ENCODE measurements around the gene ERG.

The ERG gene

DNA sequence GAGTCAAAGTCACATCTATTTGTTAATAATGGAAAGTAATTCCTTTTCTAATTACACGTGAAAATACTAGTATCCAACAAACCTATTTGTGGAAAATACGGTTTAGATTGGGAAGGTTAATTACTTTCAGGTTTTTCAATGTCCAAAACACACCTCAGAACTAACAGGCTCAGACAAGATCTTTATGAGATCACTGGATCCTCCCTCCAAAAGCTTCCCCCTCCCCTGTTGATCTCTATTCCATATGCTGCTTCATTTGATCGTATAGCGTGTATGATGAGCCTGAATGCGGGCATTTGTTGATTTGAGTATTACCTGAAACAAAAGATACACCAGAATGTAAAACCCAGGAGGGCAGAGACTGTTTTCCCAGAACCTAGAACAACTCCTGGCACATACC lies 26.5 kb downstream of the ERG start:
- H3K36me3 Mint-ChIP-seq, result no peaks in the 10 kb centered on the region
- peaks cover 44% of the 10 kb centered on the region for H3K27me3 Mint-ChIP-seq
- H3K27ac Mint-ChIP-seq, result no peak overlapping the region
- H3K4me1 Mint-ChIP-seq, result no peaks in the 10 kb centered on the region
- H3K9me3 Mint-ChIP-seq, result peaks cover 4% of the 10 kb centered on the region
- no peak overlapping the region for H3K4me3 Mint-ChIP-seq

GRCh38 chr21:38470755-38471154 lies 27.5 kb downstream of the ERG start:
- H3K36me3 Mint-ChIP-seq, result no peaks in the 10 kb centered on the region
- peaks cover 37% of the 10 kb centered on the region for H3K27me3 Mint-ChIP-seq
- no peak overlapping the region for H3K27ac Mint-ChIP-seq
- H3K4me3 Mint-ChIP-seq, result no peak overlapping the region
- H3K9me3 Mint-ChIP-seq, result peaks cover 4% of the 10 kb centered on the region
- H3K4me1 Mint-ChIP-seq, result no peaks in the 10 kb centered on the region

DNA sequence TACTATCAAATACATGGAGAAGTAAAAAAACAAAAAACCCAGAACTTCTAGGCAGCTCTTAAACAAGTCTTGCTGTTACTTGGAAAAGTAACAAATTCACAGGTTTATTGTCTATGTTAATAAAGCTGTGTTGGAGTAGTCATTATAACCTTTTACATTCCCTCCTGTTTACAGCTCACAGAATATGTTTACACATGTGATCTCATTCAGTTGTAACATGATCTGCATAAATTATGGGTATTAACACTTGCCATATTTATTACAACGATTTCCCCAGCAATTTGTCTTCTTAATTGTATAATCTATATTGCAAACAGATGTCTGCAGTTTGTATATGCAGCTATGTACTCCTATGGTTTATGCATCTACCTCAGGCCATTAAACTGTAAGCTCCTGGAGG lies 28.6 kb downstream of the ERG start:
- H3K4me1 Mint-ChIP-seq, result no peaks in the 10 kb centered on the region
- H3K36me3 Mint-ChIP-seq, result no peaks in the 10 kb centered on the region
- no peak overlapping the region for H3K27ac Mint-ChIP-seq
- peaks cover 4% of the 10 kb centered on the region for H3K9me3 Mint-ChIP-seq
- H3K27me3 Mint-ChIP-seq, result peaks cover 30% of the 10 kb centered on the region
- H3K4me3 Mint-ChIP-seq, result no peak overlapping the region

GRCh38 chr21:38468989-38469388 lies 29.3 kb downstream of the ERG start:
- Mint-ChIP-seq H3K27me3 (peaks cover 26% of the 10 kb centered on the region), H3K27ac (no peak overlapping the region), H3K36me3 (no peaks in the 10 kb centered on the region)

GRCh38 chr21:38467911-38468310 lies 30.4 kb downstream of the ERG start:
- H3K27me3 Mint-ChIP-seq, result peaks cover 18% of the 10 kb centered on the region
- no peaks in the 10 kb centered on the region for H3K36me3 Mint-ChIP-seq
- H3K9me3 Mint-ChIP-seq, result peaks cover 4% of the 10 kb centered on the region
- no peak overlapping the region for H3K27ac Mint-ChIP-seq
- H3K4me3 Mint-ChIP-seq, result no peak overlapping the region
- no peaks in the 10 kb centered on the region for H3K4me1 Mint-ChIP-seq

More at GRCh38 chr21:38468989-38469388, 29.3 kb downstream of the ERG start:
- Mint-ChIP-seq H3K4me3 (no peak overlapping the region), H3K4me1 (no peaks in the 10 kb centered on the region), H3K9me3 (peaks cover 4% of the 10 kb centered on the region)

DNA sequence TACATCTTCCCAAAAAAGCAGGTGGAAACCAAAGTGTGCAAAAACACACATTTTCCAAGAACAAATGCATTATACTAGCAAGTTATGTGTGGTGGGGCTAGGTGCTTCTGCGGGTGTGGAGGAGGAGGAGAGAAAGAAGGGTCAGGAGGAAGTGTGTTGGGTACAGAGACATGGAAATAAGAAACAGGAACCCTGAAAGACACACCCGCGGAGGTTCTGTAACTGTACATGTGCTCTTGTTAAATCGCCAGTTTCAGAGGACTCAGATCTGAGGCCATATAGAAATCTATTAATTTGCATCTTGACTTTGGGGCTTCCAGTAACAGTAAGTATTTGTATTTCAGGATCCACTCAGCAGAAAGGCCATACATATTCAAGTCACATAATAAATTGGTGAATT lies 30.9 kb downstream of the ERG start:
- H3K9me3 Mint-ChIP-seq, result peaks cover 4% of the 10 kb centered on the region
- no peak overlapping the region for H3K27ac Mint-ChIP-seq

DNA sequence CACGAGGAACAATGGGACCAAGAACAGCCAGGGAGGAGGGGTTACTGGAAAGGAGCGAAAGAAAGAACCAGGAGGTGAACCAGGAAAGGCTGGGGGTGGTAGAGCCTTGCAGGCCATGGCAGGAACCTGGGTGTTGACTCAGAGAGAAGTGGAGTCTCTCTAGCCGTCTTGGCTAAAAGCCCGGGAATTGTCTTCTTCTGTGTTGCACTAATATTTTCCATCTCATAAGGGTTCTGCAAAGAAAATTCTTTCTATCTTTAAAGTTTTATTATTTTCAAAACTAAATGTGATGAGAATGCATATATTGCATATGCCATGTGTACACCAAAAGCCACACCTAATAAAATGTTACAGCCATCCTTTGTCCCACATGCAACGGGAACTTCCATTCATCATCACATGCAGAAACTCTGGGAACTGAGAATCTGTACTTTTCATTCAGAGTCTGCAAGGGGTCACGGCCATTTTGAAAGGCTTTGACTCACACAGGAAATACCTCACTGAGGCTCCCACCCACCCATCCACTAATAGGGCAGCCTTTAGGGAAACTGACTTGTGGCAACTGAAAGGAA lies 38.0 kb downstream of the ERG start:
- Mint-ChIP-seq H3K9me3 (no peaks in the 10 kb centered on the region), H3K4me1 (no peaks in the 10 kb centered on the region), H3K27ac (no peak overlapping the region), H3K27me3 (peaks cover 6% of the 10 kb centered on the region), H3K36me3 (no peaks in the 10 kb centered on the region), H3K4me3 (no peak overlapping the region)

More for the DNA sequence above, 30.9 kb downstream of the ERG start:
- Mint-ChIP-seq H3K27me3 (peaks cover 15% of the 10 kb centered on the region), H3K4me1 (no peaks in the 10 kb centered on the region), H3K4me3 (no peak overlapping the region), H3K36me3 (no peaks in the 10 kb centered on the region)

DNA sequence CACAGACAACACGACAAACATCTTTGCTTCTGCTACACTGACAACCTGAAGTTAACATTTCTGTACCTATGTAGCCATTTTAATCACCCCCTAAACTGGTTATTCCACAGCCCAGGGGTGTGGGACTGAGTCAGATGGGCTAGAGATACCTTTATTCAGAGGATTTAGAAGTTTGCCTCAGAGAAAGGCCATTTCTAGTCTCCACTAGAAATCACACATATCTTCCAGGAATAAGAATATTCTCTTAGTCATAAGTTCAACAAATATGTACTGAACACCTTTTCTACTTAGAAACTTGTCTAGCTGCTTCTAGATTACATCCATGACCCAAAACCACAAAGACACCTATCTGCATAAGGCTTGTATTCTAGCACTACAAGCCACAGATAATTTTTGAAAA lies 38.8 kb downstream of the ERG start:
- no peak overlapping the region for H3K4me3 Mint-ChIP-seq

DNA sequence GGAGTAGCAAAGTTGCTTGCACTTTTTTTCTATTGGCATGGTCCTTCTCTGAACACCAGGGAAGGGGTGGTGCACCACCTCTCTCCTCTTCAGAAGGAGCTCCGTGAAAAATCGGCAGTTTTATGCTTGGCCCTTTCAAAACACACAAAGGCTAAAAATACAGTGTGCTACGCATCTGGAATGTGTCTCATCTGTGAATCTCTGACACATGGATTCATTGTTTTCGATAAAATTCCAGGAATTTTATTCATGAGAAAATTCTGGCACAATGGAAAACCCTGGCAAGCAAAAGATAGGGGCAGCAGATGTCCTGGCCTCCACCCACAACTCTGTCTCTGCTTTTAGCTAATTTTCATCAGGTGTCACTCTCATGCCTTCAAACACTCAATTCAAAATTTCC lies 42.9 kb downstream of the ERG start:
- Mint-ChIP-seq H3K27me3 (peaks cover 2% of the 10 kb centered on the region), H3K27ac (no peak overlapping the region), H3K4me3 (no peak overlapping the region), H3K9me3 (no peaks in the 10 kb centered on the region), H3K4me1 (no peaks in the 10 kb centered on the region), H3K36me3 (no peaks in the 10 kb centered on the region)

More for the DNA sequence above, 38.8 kb downstream of the ERG start:
- no peak overlapping the region for H3K27ac Mint-ChIP-seq
- no peaks in the 10 kb centered on the region for H3K36me3 Mint-ChIP-seq
- no peaks in the 10 kb centered on the region for H3K4me1 Mint-ChIP-seq
- peaks cover 3% of the 10 kb centered on the region for H3K27me3 Mint-ChIP-seq
- no peaks in the 10 kb centered on the region for H3K9me3 Mint-ChIP-seq

- no peaks in the 10 kb centered on the region for H3K9me3 Mint-ChIP-seq
- H3K27me3 Mint-ChIP-seq, result peaks cover 2% of the 10 kb centered on the region
- H3K36me3 Mint-ChIP-seq, result no peaks in the 10 kb centered on the region
- H3K4me1 Mint-ChIP-seq, result no peaks in the 10 kb centered on the region
- H3K27ac Mint-ChIP-seq, result no peak overlapping the region
- no peak overlapping the region for H3K4me3 Mint-ChIP-seq
Observed at GRCh38 chr21:38454702-38455101, 43.6 kb downstream of the ERG start.

GRCh38 chr21:38454161-38454560 lies 44.1 kb downstream of the ERG start:
- H3K27ac Mint-ChIP-seq, result no peak overlapping the region
- H3K9me3 Mint-ChIP-seq, result no peaks in the 10 kb centered on the region
- no peaks in the 10 kb centered on the region for H3K36me3 Mint-ChIP-seq
- no peaks in the 10 kb centered on the region for H3K4me1 Mint-ChIP-seq
- H3K4me3 Mint-ChIP-seq, result no peak overlapping the region
- peaks cover 2% of the 10 kb centered on the region for H3K27me3 Mint-ChIP-seq

GRCh38 chr21:38448671-38449385 lies 49.4 kb downstream of the ERG start:
- H3K4me1 Mint-ChIP-seq, result no peaks in the 10 kb centered on the region
- no peak overlapping the region for H3K27ac Mint-ChIP-seq
- no peaks in the 10 kb centered on the region for H3K36me3 Mint-ChIP-seq
- H3K4me3 Mint-ChIP-seq, result no peak overlapping the region
- H3K9me3 Mint-ChIP-seq, result no peaks in the 10 kb centered on the region
- H3K27me3 Mint-ChIP-seq, result no peaks in the 10 kb centered on the region

DNA sequence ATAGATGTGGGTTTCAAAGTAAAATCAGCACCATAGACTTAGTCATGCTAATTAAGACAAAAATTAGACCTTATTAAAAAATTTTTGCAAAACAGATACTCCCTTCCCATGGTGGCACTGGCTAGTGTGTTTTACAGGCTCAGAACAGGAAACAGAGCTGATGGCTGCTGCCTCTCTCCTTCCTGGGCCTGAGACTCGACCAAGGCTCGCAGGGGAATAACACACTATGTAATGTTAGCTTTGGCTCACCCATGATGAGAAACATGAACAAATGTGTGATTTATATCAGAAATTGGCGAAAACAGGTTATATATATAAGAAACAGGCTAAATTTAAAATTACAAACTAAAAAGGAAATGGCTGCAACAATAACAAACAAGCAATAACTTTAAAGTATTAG lies 50.7 kb downstream of the ERG start:
- H3K36me3 Mint-ChIP-seq, result no peaks in the 10 kb centered on the region
- H3K27me3 Mint-ChIP-seq, result peaks cover 2% of the 10 kb centered on the region
- no peaks in the 10 kb centered on the region for H3K4me1 Mint-ChIP-seq
- H3K4me3 Mint-ChIP-seq, result no peak overlapping the region
- H3K9me3 Mint-ChIP-seq, result no peaks in the 10 kb centered on the region
- no peak overlapping the region for H3K27ac Mint-ChIP-seq

GRCh38 chr21:38444691-38445090 lies 53.6 kb downstream of the ERG start:
- Mint-ChIP-seq H3K4me3 (no peak overlapping the region), H3K27ac (no peak overlapping the region), H3K4me1 (no peaks in the 10 kb centered on the region), H3K9me3 (no peaks in the 10 kb centered on the region), H3K27me3 (peaks cover 2% of the 10 kb centered on the region), H3K36me3 (peaks cover 2% of the 10 kb centered on the region)

DNA sequence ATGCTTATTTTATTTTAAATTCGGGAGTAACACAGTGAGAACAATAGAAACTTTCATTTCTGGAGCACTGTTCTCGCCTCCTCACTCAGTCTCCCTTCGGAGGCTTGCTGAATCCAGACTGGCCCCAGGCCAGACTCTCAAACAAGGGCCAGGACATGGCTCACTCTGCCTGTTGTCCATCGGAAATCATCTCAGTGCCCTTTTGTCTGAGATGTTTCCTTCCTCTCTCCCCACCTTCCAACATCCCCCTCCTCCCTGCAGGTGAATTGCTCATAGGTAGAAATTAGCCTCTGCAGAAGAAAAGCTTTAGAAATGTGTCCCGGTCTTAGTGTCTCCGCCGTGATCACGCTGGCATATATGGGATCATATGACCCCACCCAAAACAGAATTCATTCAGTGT lies 55.2 kb downstream of the ERG start:
- no peak overlapping the region for H3K4me3 Mint-ChIP-seq
- H3K36me3 Mint-ChIP-seq, result peaks cover 2% of the 10 kb centered on the region
- H3K27me3 Mint-ChIP-seq, result peaks cover 2% of the 10 kb centered on the region
- H3K9me3 Mint-ChIP-seq, result no peaks in the 10 kb centered on the region
- H3K4me1 Mint-ChIP-seq, result no peaks in the 10 kb centered on the region
- no peak overlapping the region for H3K27ac Mint-ChIP-seq

- H3K4me3 Mint-ChIP-seq, result no peak overlapping the region
- H3K27ac Mint-ChIP-seq, result no peak overlapping the region
- peaks cover 2% of the 10 kb centered on the region for H3K36me3 Mint-ChIP-seq
- peaks cover 2% of the 10 kb centered on the region for H3K27me3 Mint-ChIP-seq
- H3K4me1 Mint-ChIP-seq, result no peaks in the 10 kb centered on the region
- no peaks in the 10 kb centered on the region for H3K9me3 Mint-ChIP-seq
Observed at GRCh38 chr21:38441153-38441552, 57.1 kb downstream of the ERG start.

- Mint-ChIP-seq H3K9me3 (no peaks in the 10 kb centered on the region), H3K36me3 (peaks cover 2% of the 10 kb centered on the region), H3K4me3 (no peak overlapping the region), H3K4me1 (no peaks in the 10 kb centered on the region), H3K27ac (no peak overlapping the region), H3K27me3 (peaks cover 2% of the 10 kb centered on the region)
Observed at GRCh38 chr21:38440746-38441145, 57.5 kb downstream of the ERG start.

All from activated naive CD4-positive, alpha-beta T cell treated with anti-CD3 and anti-CD28 coated beads, Interleukin-2, amount 50 U/mL, for 24 hours (primary cell).